GM18519 (cell line): ENCODE results near the gene CYGB.
"Not testable (repeated sequence)": the region's sequence is repeated elsewhere in the genome, so short reads cannot be mapped to it uniquely, and the experiment has no call there.

Experiments
- ATAC-seq: cut with Tn5 transposase; IDR thresholded peaks from one replicate; pipeline ENCODE4 v1.9.1; 2021; ENCODE audit warnings: mild to moderate bottlenecking, moderate library complexity; ENCODE audit not compliant: unreplicated experiment, low FRiP score

Gene CYGB

GRCh38 chr17:76527430-76528111 lies 9.9 kb downstream of the CYGB start:
- no peak for ATAC-seq

DNA sequence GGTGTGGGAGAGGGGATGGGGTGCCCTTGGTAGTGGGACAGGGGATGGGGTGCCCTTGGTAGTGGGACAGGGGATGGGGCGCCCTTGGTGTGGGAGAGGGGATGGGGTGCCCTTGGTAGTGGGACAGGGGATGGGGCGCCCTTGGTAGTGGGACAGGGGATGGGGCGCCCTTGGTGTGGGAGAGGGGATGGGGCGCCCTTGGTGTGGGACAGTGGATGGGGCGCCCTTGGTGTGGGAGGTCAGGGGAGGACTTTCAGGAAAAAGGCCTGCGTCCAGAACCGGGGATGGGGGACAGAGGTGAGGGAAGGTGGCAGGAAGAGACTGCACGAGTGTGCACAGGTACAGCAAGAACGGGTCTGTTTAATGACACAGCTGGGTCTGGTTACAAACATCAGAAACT lies 10.5 kb downstream of the CYGB start:
- ATAC-seq, result not testable (repeated sequence)

DNA sequence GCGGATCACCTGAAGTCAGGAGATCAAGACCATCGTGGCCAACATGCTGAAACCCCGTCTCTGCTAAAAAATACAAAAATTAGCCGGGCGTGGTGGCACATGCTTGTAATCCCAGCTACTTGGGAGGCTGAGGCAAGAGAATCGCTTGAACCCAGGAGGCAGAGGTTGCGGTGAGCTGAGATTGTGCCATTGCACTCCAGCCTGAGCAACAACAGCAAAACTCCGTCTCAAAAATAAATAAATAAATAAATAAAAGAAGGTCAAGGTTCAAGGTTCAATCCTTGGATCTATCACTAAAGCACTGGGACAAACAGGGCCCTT lies 12.0 kb downstream of the CYGB start:
- ATAC-seq, result not testable (repeated sequence)

DNA sequence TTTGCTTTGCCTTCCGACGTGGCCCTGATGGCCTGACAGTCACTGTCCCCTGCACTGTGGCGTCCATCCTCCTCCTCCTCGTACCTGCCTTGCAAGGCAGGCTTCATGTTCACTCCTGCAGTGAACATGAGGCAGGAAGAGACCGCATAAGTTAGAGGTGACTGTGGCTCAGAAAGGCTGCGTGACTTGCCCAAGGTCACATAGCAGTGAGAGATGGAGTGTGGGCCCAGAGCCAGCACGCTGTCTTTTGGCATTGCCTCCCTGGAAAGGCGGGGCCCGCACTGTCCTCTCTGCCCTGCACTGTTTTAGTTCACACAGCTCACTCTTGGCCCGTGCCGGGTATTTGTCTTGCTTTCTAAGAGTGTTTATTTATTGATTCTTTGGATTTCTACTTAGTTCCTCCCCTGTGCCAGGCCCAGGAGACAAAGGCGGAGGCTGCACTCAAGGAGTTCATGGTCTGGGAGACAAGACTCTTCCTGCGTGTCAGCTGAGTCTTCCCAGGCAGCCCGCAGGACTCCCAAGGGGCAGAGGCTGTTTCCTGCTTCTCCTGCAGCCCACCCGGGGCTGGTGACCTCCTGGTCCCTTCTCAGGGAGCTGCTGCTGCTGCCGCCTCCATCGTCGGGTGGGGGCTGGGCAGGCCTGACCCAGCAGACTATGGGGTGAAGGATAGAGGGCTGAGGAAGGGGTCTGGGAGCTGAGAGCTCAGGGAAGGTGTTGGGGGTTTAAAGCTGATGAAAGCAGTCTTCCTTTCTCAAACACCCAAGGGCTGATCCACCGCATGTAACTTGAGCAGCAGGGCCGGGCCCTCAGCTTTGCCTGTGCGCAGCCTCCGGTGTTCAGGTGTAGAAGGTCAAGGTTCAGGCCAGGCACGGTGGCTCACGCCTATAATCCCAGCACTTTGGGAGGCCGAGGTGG lies 12.7 kb downstream of the CYGB start:
- ATAC-seq, result no peak

DNA sequence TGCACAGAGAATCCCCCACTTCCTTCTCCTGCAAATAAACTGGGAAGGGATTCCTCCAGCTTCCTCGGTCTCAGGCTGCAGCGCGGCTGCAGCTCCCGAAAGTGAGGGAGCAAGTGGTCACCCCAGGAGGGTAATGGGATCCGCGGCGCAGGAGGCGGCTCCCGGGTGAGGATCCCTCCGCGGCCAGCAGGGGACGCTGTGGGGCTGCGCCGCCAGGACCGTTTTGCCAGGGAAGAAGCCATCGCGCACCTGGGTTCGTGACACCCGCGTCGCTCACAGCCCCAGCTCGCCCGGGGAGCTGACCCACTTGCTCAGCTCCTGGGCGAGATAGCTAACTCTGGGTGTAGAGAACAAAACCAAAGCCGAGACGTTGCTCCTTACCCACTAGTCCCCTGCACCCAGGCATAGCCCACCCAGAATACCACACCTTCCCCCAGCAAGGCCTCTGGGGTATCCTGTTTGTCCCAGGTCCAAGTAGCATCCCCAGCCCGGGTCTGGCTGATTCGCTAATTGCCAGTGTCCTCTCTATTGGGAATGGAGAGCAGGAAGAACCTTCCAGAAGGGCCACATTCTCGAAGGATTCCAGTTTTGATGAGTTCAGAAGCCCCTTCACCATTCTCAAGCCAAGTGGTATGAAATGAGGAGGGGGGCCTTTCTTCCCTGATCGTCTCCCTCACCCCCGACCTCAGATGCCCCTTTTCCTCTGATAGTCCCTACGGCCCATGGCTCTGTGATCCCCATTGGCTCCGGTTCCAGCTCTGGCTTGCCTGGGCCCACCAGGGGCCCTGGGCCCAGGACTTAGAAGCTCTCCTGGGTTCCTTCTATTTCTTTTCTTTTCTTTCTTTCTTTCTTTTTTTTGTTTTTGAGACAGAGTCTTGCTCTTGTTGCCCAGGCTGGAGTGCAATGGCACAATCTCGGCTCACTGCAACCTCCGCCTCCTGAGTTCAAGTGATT lies 14.1 kb downstream of the CYGB start:
- ATAC-seq, result peak; percentile 58

DNA sequence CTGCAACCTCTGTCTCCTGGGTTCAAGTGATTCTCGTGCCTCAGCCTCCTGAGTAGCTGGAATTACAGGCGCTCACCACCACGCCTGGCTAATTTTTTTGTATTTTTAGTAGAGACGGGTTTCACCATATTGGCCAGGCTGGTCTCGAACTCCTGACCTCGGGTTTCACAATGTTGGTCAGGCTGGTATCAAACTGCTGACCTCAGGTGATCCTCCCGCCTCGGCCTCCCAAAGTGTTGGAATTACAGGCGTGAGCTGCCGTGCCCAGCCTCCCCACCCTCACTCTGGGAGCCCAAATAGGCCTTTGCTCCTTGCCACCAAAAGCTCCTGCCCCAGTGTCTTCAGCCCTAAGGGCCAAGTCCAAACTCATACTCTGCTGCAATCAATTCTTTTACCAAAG lies 15.8 kb downstream of the CYGB start:
- ATAC-seq, result not testable (repeated sequence)

DNA sequence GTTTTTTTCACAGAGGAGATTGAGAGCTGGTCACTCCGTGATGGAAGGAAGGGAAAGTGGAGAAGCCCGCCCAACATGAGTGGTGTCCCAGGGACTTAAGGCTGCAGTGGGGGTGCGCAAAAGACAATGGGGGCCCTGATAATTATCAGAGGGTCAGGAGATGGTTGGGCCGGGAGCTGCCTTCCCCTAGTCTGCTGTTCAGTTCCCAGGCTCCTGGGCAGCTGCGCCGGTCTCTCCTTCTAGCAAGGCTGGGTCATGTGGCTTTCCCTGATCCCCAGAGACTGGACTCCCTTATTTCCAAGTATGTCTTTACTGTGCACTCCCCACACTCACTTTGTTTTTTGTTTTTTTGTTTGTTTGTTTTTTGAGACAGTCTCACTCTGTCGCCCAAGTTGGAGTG lies 16.2 kb downstream of the CYGB start:
- ATAC-seq, result no peak

- ATAC-seq, result no peak
These were observed 18.2 kb downstream of the CYGB start for GRCh38 chr17:76519048-76519966.

GRCh38 chr17:76517638-76518038 lies 19.9 kb downstream of the CYGB start:
- no peak for ATAC-seq

- ATAC-seq, result no peak
These were observed 22.1 kb downstream of the CYGB start for GRCh38 chr17:76515274-76515949.

- ATAC-seq, result not testable (repeated sequence)
These were observed 23.2 kb downstream of the CYGB start for GRCh38 chr17:76514355-76514754.

DNA sequence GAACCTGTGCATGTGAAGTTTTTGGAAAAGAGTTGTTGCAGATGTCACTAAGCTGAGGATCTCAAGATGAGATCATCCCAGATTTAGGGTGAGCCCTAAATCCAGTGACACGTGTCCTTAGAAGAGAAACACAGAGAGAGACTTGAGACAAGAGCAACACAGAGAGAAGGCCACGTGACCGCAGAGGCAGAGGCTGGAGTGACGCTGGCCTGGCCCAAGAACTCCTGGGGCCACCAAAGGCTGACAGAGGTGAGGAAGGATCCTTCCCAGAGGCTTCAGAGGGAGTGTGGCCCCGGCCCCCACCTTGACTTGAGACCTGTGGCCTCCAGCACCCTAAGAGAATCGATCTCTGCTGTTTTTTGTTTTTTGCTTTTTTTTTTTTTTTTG lies 24.2 kb downstream of the CYGB start:
- no peak for ATAC-seq

GRCh38 chr17:76512366-76513305 lies 24.9 kb downstream of the CYGB start:
- no peak for ATAC-seq

DNA sequence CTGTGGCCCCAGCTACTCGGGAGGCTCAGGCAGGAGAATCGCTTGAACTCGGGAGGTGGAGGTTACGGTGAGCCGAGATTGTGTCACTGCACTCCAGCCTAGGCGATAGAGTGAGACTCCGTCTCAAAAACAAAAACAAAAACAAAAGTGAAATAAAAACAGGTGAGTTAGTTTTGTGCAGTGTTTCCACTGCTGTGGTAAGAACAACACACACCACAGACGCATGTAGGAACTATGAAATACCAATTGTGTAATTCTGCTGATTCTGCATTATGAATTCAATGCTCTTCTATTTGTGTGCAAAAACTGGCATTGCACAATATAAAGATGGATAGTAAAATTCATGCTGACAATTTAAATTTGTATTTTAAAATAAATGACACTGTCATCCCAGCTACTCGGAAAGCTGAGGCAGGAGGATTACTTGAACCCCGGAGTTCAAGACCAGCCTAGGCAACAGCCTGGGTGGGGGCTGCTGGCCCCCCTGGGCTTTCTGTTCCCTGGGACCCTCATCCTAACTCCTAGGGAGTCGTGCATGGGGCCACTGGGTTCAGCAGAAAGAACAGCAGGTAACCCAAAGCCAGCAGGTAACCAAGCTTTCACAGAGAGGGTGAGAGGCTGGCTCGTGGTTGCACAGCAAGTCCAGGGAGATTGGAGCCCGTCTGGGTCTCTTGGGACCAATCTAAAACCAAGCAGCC lies 25.7 kb downstream of the CYGB start:
- no peak for ATAC-seq

DNA sequence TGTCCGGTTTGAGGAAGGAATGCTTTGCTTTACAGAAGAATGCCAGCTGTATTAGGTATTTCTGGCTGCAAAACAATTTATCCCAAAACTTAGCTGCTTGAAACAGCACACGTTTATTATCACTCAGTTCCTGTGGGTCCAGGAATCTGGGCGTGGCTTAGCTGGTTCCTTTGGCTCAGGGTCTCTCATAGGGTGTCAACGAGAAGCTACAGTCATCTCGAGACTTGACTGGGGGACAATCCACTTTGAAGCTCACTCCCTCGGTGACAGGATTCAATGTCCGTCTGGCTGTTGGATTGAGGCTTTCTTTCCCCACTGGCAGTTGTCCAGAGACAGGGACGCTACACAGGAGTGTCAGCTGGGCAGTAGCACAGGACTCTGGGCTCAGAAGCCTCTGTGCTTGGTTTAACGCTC lies 26.7 kb downstream of the CYGB start:
- ATAC-seq, result no peak

- ATAC-seq, result not testable (repeated sequence)
These were observed 28.9 kb downstream of the CYGB start for GRCh38 chr17:76508472-76509063.
